ENCODE measurements around the gene TTC7B.

Gene TTC7B

DNA sequence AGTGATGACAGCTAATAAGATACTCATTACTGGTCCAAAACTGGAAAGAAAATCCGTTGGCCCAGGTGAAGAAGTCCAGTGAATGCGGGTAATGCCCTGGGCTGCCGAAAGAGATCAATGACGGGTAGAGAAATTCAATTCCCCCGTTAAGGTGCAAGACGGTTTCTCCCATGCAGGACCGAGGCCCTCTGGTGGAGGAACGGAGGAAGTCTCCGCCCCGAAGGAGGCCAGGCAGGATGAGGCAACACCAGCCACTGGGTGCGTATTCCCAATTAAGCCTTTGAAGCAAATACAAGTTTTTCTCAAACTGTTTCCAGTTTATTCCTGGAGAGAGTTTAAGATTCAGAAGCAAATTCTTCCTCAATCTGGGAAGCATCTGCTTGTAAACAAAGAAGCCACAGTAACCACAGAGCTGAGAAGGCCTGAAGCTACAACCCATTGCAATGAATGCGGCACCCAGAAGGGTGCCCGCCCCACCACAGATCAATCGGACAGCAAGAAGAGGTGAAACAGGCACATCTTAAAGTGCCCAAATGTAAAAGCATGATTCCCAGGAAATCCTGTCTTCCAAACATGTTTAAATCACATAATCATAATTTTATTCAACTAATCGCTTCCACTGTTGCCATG is 118.5 kb downstream of the TTC7B start:
- peak; percentile 88 for DNase-seq

DNA sequence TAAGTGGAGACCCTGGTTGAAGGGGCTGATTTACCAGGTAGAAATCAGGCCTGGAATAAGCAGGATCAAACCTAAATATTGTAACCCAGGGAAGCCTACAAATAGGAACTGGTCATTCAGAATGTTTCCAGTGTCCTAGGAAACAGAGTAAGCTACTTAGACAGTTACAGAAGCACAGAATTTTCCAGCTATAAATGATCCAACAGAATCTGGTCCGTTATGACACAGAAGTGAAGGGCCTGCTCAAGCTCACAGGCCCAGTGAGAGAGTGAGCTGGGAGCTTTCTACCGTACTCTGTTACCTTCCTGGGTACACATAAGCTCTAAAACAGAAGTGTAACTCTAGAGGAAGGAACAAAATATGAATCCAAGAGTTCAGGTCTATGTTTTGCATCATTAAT is 119.1 kb downstream of the TTC7B start:
- no peak for DNase-seq

DNA sequence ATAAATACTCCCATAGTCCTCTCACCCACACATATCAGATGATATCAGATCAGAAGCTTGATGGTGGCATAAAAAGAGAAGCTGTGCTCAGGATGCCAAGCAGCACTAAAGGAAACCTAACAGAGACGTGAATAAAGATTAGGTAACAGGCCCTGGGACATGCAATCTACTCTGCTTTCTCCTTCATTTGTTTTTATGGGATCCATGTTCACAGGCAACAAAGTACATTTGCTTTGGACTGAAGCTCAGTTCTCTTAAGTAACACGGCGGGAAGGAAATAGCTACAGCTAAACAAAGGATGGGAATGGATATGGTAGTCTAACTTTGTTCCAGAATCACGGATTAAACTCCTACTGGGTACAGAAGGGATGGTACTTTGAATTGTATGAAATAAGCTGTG is 119.5 kb downstream of the TTC7B start:
- no peak for DNase-seq

DNA sequence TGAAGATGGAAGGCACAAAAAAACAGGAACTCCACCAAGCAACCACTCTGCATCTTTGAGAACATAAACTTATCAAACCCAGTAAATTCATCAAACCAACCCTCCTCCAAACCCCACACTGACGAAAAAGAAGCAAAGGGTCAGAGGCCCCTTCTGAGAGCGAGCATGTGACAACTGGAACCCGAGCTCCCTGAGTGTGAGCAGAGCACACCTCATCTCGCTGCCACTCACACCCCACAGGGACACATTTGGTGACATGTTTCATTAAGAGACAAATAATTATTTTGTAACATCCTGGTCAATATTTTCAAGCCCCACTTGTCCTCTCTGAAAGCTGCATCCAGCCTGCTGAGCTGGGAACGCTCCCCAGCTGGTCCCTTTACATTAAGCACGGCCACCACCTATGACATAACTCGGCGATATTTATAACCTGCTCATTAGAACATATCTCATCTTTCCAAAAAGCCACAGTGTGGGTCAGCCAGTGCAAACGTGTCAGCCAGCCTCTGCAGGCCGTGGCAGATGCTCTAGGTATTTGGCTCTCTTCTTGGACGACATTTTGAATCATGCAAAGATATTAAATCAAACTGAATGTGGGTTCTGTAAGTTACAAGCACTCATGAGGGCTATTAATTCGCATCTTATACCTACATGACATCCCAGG is 120.1 kb downstream of the TTC7B start:
- DNase-seq: no peak

DNA sequence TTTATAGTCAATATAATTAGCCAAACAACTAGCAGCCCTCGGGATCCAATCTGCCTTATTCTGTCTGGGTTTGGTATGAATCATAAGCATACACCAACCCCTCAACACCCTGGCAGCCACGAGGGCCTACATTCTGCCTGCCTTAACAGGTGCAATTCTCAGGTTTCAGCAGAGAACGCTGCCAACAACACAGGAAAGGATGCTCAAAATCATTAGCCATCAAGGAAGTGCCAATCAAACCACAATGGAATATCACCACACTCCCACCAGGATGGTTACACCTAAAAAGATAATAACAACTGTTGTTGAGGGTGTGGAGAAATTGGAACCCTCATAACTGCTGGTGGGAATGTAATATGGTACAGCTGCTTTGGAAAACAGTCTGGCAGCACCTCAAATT is 122.8 kb downstream of the TTC7B start:
- DNase-seq: no peak

DNA sequence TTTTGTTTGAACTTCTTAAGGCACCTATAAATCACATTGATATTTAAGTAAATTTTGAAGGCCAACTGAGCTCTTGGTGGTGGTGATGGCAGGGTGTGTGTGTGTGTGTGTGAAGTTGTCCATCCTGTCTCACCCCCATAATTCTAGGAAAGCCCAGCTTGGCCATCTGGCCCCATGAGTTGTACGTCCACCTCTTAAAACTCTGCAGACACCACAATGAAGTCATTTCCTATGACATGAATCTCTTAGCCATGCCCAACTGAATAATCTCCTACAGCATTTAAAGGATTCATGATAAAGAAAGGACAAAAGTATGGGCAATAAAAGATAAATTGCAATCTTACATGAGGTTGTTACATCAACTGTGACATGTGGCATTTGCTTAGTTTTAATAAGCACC is 123.4 kb downstream of the TTC7B start:
- DNase-seq: no peak

DNA sequence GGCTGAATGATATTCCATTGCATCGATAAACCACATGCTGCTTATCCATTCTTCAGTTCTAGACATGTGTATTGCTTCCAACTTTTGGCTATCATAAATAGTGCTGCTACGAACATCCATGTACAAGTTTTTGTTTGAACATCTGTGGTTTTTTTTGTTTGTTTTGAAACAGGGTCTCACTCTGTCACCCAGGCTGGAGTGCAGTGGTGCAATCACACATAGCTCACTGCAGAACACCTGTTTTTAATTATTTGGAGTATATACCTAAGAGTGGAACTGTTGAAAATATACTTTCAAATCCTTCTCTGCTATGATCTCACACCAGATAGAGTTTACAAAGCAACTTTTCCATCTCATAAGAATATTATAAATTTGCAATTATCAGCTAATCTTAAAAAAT is 124.2 kb downstream of the TTC7B start:
- DNase-seq: no peak

DNA sequence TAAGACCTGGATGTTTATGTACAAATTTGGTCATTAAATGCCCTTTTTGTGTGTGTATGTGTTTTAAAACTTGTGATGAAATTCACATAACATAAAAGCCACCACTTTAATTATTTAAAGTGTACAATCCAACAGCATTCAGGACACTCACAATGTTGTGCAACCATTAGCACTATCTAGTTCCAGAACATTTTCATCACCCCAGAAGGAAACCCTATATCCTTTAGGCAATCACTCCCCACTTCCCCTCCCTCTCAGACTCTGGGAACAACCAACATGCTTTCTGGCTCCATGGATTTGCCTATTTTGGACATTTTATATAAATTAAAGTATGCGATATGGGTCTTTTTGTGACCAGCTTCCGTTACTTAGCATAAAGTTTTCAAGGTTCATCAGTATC is 124.6 kb downstream of the TTC7B start:
- no peak for DNase-seq

DNA sequence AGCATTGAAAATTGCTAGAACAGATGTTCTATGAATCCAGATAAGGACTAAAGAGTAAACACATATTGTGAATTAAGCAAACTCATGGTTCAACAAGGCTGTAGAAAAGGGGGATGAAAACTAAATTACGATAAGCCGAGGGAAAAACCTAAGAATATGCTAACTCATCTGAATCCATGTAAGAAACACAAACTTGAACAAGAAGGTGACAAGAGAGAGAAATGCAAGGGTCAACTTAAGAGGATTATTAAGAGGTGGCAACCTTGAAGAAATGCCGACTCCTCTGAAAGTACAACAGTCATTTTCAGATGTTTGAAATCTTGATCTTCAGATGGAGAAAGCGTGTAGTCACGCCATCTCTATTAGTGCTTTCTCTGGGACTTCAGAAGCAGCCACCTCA is 128.6 kb downstream of the TTC7B start:
- no peak for DNase-seq

DNA sequence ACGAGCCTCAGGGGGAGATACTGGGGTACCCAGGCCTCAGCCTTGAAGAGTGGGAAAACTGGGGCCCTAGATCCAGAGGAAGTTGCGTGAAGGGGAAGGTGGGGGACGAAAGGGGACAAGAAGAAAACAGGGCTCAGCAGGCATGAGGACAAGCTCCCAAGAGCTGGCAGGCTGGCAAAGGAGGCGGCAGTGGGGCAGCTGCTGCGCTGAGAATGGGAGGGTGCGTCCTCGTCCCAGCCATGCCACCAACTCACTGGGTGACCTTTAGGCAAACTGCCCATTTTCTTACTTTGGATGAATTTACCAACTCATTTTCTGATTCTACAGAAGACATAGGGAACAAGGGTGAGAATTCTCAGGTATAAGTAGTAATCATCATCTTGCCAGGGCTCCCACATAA is 133.6 kb downstream of the TTC7B start:
- DNase-seq: no peak

DNA sequence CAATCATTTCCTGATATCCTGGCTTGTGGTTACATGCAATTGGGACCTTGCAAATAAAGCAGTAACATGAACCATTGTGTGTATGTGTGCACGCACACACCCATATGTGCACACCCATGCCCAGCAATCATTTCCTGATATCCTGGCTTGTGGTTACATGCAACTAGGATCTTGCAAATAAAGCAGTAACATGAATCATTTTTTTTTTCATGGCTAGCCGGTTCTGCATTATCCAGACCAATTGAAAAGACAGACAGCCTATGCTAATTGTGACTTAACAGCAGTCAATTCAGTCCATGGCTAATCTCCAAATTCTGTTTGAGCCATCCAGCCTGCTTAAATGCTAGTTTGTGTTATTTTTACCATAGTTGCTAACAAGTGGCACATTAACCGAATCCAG is 134.3 kb downstream of the TTC7B start:
- no peak for DNase-seq

DNA sequence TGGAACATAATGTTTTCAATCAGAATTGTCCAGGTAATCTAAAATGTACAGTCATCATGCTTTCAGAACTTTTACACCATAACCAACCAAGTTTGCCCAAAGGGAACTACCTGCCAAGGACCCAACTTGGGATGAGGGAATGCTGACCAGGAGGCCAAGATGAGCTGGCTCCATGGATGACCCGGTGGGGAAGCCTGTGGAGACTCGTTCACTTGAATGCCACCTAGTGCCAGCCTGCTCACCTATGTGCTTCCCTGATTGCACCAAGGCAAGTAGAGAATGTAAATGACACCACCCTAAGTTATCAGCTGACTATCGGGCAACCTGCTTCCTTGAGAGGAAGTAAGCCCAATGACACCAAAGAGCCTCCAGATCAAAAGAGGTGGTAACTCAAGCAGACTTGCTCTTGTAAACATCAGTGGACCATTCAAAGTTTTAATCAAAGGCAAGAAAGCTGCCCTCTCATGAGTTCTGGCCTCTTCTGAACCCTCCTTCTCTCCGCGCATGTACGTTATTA is 137.3 kb downstream of the TTC7B start:
- DNase-seq: no peak

DNA sequence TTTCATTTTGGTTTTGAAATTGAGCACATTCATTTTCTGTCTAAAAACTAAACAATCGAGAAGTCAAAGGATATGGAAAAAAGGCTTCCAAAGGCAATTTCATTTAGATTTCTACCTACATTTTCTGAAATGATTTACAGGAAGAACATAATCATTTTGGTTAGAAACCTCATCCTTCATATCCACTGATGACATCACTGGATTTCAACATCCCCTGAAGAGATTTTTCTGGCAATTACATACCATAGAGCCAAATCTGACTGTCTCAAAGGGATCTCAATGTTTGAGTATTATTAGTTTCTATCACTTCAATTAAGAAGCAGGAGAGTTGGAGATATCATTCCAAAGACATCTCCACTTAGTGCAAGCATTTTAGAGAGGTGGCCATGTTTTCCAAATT is 137.8 kb downstream of the TTC7B start:
- no peak for DNase-seq

DNA sequence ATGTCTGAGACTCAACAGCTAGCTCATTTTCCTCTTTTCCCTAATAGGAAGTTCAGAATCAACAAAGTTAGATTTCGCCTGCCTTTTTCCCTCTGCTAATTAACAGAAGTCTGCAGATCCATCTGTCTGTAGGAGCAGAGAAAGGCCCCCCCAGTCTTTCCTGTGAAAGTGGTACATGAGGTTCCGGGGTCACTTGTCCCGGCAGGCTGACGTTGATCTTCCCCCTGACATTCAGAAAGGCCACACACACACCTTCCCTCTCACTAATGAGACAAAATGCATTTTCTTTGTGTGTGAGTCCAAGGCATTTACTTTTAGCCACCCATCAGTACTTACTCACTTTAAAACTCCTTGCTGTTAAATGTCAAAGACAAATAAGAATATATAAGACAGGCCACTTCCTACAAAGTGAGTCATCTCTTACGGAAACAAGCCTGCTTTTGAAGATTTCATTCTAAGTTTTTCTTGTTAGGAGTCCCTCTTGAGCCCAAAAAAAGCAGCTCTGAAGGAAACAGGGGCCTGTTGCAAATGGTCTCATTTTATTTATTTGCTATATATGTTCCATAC is 138.7 kb downstream of the TTC7B start:
- no peak for DNase-seq

DNA sequence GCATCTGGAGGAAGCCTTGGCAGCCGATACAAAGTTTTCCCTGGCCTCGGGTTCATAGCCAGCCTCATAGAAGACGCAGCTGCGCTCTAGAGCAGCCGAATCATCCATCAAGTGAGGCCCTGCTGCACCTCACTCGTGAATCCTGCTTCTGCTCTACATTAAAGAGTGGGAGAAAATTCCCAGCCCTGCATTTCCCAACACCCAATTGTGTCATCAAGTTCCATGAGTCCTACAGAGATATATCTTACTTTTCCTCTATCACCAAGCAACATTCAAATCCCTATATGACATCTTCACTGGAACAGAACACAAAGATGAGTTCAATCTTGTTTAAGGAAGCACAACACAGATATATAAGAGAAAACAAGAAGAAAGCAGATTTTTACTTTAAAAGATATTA is 139.3 kb downstream of the TTC7B start:
- DNase-seq: no peak

DNA sequence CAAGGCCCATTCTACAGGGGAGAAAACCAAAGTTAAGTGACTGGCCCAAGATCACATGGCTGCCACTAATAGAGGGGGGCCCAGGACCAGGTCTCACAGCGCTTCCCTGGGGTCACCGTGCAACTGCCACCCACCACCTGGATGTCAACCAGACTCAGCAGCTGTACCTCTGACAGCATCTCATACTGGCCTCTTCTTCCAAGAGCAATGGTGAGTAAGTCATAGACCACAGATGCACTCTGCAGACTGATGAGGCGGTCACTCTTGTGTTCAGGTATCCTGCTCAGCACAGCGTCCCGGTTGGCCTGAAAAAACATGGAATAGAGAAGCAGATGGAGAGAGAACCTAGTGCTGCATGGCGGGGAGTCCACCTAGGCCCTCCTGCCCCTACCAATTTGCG is 139.9 kb downstream of the TTC7B start:
- DNase-seq: no peak

DNA sequence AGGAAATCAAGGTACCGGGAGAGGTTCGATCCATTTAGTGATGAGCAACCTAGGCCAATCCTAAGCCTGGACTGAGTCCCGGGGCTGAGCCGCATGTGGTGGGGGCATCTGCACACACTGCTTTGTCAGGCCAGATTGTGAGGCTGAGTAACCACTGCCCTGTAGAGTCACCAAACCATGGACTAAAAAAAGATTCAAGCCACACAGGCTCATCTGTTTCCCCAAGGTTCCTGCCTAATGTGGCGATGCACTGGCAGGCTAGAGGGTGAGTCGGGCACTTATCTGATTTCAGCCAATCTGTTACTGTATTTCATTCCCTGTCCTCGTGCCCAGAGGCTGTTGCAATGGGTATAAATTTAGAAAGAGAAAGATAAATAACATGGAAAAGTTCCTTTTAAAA is 140.8 kb downstream of the TTC7B start:
- no peak for DNase-seq

DNA sequence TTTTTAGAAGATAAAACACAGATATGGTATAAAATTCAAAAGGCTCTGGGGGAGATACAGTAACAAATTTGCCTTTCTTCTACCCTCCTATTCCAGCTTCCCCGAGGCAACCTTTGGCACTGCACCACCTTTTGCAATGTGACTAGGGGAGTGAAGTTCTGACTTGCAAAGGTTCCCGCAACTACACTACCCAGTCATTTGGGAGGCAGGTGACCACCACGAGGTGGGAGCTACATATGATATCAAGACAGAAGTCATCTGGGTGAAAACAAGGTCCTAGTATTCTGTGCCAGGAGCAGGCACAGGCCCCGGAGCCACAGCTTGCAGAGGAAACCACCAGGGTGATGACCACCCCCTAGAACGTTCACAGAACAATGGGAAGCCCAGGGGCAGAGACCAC is 141.5 kb downstream of the TTC7B start:
- DNase-seq: no peak

DNA sequence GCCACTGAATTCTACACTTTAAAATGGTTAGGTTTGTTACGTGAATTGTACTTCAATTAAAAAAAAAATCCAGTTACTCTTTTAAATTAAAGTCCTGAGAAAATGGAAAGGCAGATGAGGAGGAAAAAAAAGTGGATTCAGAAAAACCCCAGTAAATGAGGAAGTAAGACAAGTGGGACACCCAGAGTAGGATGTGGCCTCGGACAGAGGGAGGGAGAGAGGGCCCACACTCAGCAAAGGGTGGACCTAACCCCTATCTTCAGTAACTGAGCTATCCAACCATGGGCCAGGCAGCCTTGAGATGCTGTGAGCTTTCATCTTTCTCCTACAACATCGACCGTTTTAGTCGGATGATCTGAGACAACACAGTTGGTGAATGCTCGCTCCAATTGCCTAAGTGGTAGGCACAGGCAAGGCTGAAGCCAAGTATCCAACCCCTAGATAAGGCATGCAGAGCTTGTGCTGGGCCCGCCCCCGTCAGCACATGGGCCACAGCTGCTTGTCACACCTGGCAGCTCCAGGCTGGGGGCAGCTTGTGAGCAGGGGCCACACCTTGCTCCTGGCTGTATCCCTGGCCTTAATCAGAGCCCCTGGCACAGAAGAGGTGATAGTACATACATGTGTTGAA is 142.1 kb downstream of the TTC7B start:
- no peak for DNase-seq

DNA sequence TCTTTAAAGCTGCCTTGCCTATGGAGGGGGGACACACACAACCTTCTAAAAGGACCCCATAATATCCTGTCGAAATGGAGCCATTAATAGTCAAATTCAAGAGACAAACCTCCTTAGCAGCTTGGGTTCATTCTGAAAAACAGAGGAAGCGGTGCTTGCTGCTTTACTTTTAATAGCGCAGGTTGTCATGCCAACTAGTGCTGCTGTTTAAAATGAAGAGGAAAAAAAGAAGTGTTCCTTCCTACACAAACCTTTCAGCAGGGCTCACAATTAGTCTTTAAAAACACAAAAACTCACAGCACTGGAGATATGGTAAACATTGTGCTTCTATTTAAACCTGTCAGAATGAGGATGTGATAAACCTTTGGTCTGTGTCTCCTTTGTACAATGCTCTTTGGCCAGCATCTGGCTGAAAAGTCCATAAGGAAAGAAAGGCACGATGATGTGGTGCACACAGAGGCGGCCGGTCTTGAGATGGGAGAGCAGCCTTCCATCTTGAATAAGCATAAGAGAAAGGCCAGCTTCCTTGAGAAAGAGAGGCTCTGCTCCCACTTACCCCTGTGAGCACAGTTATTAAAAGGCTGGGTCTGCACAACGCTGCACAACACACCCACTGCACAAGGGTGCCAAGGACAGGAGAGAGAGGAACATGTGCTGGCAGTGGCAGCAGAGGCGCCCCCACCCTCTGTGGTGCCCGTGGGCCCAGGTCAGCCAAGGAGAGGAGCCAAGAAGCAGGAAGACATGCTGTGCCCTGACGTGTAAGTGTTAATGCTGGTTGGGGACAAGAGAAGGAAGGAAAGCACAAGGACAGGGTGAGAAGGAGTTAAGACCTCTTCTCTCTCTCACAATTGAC is 144.6 kb downstream of the TTC7B start:
- no peak for DNase-seq

DNA sequence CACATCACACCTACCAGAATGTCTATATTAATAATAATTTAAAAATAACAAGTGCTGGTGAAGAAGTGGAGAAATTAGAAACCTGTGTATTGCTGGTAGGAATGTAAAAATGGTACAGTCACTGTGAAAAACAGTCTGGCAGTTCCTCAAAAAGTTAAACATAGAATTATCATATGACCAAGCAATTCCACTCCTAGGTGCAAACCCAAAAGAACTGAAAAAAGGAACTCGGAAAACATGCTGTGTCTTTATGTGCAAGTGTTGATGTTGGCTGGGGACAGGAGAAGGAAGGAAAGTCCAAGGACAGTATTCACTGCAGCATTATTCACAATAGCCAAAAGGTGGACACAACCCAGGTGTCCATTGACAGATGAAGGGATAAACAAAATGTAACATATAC is 146.5 kb downstream of the TTC7B start:
- DNase-seq: no peak

DNA sequence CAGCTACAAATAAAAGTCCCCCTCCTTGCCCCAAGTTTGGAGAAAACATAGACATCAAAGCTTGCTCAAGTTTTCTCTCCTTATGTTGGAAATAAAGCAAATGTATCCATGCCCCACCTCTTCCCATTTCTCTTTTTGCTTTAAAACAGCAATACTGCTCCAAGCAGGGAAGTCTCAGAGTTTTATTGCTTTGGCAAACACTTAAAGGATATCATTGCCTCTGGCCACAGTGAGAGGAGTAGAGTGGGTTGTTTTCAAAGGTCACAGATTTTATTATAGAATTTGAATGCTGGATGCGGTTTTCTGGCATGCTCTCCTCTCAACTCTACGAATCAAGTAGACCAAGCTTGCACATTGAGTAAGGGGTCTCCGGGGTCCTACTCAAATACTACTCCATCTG is 149.7 kb downstream of the TTC7B start:
- no peak for DNase-seq

DNA sequence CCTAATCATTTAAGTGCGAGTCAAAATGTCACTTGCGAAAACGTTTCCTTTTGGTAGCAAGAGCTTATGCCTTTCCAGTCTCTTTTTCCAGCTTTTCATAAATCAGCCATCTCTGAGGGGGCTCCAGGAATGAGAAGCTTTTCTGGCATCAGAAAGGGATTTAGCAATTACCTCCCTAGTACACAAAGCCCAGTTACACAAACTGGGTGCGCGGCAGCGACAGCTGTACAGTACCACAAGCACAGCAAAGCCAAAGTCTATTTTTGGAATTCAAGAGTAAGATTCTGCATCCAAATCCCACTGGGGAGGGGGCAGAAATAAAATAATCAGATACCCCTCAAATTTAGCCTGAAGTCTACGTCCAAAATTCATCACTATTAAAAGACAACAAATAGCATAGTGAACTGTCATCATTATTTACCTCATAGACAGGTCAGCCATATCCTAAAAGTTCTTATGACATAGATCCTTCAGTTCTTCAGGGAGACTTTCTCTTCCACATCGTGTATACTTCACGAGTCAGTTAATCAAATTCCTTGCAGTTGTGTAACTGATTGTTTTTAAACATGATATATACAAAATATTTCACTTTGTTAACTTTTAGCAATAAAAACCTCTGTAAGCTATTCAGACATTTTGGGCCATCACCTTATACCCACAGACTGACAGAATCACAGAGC is 150.8 kb downstream of the TTC7B start:
- no peak for DNase-seq
